Fibroblast of skin of left quadriceps (primary cell): ENCODE measurements around the gene CD37.
"Not testable (repeated sequence)": the region's sequence is repeated elsewhere in the genome, so short reads cannot be mapped to it uniquely, and the experiment has no call there.

ENCODE experiments used
- DNase-seq, 2 experiments: peaks; one replicate each; pipeline ENCODE4 v3.0.0-alpha.2; 2013; ENCODE audit warnings: low read depth in 2 of 2

CD37 gene

GRCh38 chr19:49335071-49335783, at the start of gene CD37:
Gene CD37 (plus strand): TSS chr19:49335406. CDS start chr19:49335541, 135 bp downstream.
- DNase-seq = no peak

- no peak for DNase-seq
Measured at GRCh38 chr19:49287141-49287770, 48.0 kb upstream of the CD37 start.

DNA sequence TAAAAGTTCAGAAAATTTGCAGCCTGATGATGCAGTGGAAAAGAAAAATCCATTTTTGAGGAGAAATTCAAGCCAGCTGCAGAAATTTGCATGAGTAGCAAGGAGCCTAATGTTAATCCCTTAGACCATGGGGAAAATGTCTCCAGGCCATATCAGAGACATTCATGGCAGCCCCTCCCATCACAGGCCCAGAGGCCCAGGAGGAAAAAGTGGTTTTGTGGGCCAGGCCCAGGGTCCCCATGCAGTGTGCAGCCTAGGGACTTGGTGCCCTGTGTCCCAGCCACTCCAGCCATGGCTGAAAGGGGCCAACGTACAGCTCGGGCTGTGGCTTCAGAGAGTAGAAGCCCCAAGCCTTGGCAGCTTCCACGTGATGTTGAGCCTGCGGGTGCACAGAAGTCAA, 47.0 kb upstream of the CD37 start:
- not testable (repeated sequence) for DNase-seq

DNA sequence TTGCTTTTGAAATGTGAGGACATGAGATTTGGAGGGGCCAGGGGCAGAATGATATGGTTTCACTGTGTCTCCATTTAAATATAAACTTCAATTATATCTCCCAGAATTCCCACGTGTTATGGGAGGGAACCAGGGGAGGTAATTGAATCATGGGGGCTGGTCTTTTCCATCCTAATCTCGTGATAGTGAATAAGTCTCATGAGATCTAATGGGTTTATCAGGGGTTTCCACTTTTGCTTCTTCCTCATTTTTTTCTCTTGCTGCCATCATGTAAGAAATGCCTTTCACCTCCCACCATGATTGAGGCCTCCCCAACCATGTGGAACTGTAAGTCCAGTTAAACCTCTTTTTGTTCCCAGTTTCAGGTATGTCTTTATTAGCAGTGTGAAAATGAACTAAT, 45.9 kb upstream of the CD37 start:
- not testable (repeated sequence) for DNase-seq

GRCh38 chr19:49290517-49290916, 44.7 kb upstream of the CD37 start:
- DNase-seq = no peak

DNA sequence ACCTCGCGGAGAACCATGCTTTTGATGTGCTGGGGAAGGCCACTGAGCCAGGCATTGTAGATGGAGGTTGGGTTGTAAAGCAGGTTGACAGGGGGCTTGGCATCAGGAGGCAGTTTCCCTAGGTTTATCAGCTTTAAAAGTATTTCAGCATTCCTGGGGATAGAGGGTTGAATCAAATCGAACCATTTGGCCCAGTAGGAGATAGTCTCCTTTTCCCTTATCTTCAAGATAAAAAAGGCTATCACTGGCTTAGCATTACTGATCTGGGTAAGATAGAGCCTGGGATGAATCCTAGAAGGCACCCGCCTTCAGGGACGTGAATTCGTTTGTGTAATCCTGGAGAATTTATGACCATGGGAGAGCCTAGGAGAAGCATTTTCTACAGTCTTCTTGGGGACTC, 40.8 kb upstream of the CD37 start:
- DNase-seq = no peak

DNA sequence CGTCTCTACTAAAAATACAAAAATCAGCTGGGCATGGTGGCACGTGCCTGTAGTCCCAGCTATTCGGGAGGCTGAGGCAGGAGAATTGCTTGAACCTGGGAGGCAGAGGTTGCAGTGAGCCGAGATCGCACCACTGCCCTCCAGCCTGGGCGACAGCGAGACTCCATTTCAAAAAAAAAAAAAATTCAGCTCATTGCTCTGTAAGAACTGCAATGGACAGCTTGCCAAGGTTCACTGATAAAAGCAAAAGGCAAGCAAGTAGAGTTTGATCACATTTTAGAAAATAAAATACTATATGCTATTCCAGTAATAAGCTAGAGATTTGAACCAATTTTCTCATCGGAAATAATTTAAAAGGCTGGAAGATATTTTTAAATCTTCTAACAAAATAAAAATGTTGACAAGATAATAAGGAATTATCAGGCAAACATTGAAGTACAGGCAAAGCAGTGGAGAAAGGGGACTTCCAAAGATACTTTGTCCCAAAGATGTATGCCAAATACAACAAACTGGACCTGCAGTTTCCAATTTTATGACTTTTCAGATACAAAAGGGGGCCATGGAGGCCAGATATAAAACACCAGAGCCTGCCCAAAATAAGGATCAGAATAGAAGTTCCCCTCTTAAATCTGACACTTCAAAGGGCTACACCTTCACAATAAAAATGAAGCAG, 39.9 kb upstream of the CD37 start:
- DNase-seq = no peak

GRCh38 chr19:49297403-49297802, 37.8 kb upstream of the CD37 start:
- DNase-seq = peak; percentile 18 to 26

- not testable (repeated sequence) for DNase-seq
Measured at GRCh38 chr19:49298653-49299052, 36.6 kb upstream of the CD37 start.

DNA sequence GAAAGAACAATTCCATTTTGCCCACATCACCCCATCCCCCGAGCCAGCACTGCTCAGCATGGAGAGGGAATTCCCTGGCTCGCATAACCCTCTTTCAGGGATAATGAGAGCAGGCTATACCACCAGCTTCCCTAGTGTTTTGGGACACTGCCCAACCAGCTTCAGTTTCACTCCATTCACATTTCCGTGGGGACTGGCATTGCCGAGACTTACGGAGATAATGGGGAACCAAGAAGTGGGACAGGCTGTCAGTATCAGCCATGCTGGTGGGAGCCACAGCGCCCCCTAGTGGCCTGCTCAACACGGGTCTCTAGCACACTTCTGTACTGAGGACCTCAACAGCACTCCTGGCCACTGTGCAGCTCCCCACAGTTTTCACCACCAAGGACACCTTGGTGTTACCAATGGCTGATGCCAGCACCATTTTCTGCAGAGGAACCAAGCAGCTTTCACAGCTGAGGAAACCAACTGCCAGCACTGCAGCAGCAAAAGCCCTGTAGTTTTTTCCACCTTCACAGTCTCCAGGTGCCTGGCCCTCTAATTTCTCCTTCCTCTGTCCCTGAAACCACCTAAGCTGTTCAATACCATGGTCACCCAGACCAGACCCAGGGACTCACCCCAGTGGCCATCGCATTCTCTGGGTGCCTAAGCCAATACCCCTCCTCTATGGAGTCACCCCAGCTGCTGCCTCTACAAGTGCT, 33.9 kb upstream of the CD37 start:
- peak; percentile 11 to 14 for DNase-seq

GRCh38 chr19:49301866-49302252, 33.3 kb upstream of the CD37 start:
- DNase-seq = no peak

- not testable (repeated sequence) for DNase-seq
Measured at GRCh38 chr19:49306734-49307133, 28.5 kb upstream of the CD37 start.

GRCh38 chr19:49309087-49309486, 26.1 kb upstream of the CD37 start:
- DNase-seq = no peak

- DNase-seq = no peak
Measured at GRCh38 chr19:49315111-49315510, 20.1 kb upstream of the CD37 start.

- DNase-seq = no peak
Measured at GRCh38 chr19:49316284-49316683, 18.9 kb upstream of the CD37 start.

GRCh38 chr19:49318296-49318695, 16.9 kb upstream of the CD37 start:
- DNase-seq = no peak

DNA sequence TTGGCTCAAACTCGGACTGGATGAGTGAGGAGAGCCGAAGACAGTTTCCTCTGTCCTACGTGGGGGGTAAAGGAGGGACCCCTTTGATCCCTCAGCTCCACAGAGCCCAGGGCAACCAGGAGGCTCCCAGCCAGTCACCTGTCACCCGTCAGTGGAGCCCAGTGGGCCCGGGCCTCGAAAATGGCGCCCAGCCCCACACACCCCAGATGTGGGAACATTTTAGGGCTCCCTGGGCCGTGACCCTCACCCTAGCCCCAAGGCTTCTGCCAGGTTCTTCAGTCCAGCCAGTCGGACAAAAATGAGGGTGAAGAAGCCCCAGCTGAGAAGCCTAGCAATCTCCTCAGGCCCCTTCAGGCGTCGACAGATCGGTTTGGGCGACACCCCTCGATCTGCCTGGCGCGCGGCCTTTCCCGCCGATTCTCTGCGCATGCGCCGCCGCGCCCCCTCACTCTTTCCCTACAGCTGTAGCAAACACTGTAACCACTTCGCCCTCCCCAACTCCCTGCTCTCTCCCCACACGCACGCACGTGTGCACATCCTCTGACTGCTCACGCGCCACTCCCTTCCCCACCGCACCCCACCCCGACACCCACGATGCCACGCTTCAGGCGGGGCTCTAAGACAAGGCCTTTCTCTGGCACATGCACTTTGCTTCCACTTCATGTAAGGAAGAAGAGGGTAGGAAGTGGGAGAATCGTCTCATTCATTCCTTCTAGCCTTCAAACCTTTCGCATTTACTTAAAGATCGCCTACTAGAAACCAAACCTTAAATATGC, 10.2 kb upstream of the CD37 start, which contains the start of gene SLC6A16:
TSS of gene SLC6A16 (minus strand) at position 391 of the 776 bp plus-strand sequence. CDS start 13,844 bp downstream, outside the sequence.
- DNase-seq = no peak

DNA sequence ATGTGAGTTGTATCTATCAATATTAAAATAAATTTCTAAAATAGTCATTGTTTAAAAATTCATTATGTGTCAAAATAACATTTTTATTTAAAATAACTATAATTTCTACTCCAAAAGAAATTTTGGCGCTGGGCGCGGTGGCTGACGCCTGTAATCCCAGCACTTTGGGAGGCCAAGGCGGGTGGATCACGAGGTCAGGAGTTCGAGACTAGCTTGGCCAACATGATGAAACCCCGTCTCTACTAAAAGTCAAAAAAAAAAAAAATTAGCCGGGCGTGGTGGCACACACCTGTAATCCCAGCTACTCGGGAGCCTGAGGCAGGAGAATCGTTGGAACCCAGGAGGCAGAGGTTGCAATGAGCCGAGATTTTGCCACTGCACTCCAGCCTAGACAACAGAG, 9.4 kb upstream of the CD37 start:
- not testable (repeated sequence) for DNase-seq

- no peak for DNase-seq
Measured at GRCh38 chr19:49326165-49326704, 9.0 kb upstream of the CD37 start.

DNA sequence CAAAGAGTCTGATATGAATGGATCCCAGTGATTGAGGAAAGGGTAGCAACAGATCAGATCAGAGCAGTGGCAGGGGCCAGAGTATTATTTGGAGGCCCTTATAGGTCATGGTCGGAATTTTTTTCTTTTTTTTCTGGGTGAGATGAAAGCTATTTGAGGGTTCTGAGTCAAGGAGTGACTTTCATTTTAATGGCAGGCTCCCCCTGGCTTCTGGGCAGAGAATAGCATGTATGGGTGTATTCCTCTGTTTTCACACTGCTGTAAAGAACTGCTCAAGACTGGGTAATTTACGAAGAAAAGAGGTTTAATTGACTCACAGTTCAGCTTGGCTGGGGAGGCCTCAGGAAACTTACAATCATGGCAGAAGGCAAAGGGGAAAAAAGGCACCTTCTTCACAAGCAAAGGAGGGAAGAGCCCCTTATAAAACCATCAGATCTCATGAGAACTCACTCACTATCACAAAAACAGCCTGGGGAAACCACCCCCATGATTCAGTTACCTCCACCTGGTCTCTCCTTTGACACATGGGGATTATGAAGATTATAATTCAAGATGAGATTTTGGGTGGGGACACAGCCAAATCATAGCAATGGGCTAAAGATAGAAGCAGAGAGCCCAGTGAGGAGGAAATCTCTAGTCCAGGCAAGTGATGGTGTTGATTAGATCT, 7.2 kb upstream of the CD37 start:
- DNase-seq = no peak

DNA sequence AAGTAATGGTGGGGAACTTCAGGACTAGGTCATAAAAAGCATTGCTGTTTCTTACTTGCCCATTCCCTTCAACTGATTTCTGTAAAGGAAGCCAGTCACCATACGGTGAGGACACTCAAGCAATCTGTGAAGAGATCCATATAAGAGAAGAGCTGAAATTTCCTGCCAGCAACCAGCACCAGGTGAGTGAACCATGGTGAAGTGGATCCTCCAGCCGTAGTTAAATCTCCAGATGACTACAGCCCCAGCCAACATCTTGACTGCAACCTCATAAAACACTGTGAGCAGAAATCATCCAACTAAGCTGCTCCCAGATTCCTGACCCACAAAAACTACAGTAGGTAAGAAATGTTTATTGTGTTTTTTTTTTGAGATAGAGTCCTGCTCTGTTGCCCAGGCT, 6.5 kb upstream of the CD37 start:
- no peak for DNase-seq
